Neural progenitor cell (in vitro differentiated cells): ENCODE data around the gene AXIN2. TPM values are rescaled to one million over a fixed set of nuclear protein-coding genes. Genes with fewer than 3 reads are reported as not detected.

Source experiments
- DNase-seq: peaks from one replicate; pipeline ENCODE4 v3.0.0-alpha.2; 2016; ENCODE audit warnings: low spot score
- H2AFZ ChIP-seq: fragments of 200-600 bp; sonication (generic); replicated peaks from 2 replicates; pipeline ENCODE4 v1.6.1; 2016; ENCODE audit warnings: antibody characterized with exemption
- H3F3A ChIP-seq: fragments of 200-600 bp; sonication (generic); 2 replicates; pipeline ENCODE4 v1.6.1; 2016; ENCODE audit warnings: antibody characterized with exemption, low read depth
- H3K27ac ChIP-seq: fragments of 200-600 bp; sonication (generic); 2 replicates; pipeline ENCODE4 v1.5.1; 2016; ENCODE audit warnings: mild to moderate bottlenecking
- H3K27me3 ChIP-seq: fragments of 200-600 bp; sonication (generic); 2 replicates; pipeline ENCODE4 v1.6.1; 2016; ENCODE audit warnings: mild to moderate bottlenecking, moderate library complexity
- H3K36me3 ChIP-seq: fragments of 200-600 bp; sonication (generic); 2 replicates; pipeline ENCODE4 v1.5.1; 2016
- H3K4me1 ChIP-seq: fragments of 200-600 bp; sonication (generic); 2 replicates; pipeline ENCODE4 v1.6.1; 2016; ENCODE audit warnings: mixed run types
- H3K4me2 ChIP-seq: fragments of 200-600 bp; sonication (generic); 2 replicates; pipeline ENCODE4 v1.6.1; 2016
- H3K4me3 ChIP-seq: fragments of 200-600 bp; sonication (generic); 2 replicates; pipeline ENCODE4 v1.5.1; 2016
- H3K79me2 ChIP-seq: fragments of 200-600 bp; sonication (generic); 2 replicates; pipeline ENCODE4 v1.6.1; 2016; ENCODE audit warnings: low read depth
- H3K9ac ChIP-seq: fragments of 200-600 bp; sonication (generic); 2 replicates; pipeline ENCODE4 v1.6.1; 2016
- H3K9me3 ChIP-seq: fragments of 200-600 bp; sonication (generic); 2 replicates; pipeline ENCODE4 v1.5.1; 2016; ENCODE audit warnings: low read depth
- H4K20me1 ChIP-seq: fragments of 200-600 bp; sonication (generic); 2 replicates; pipeline ENCODE4 v1.6.1; 2016; ENCODE audit warnings: low read depth
- H3K27ac Mint-ChIP-seq: 3 replicates; pipeline ENCODE4 v1.8.0; 2021; ENCODE audit warnings: mixed read lengths
- H3K27me3 Mint-ChIP-seq: 2 replicates; pipeline ENCODE4 v1.8.0; 2022; ENCODE audit warnings: low read depth, mild to moderate bottlenecking, inconsistent platforms, moderate library complexity, mixed read lengths; ENCODE audit not compliant: insufficient read depth
- H3K36me3 Mint-ChIP-seq: 3 replicates; pipeline ENCODE4 v1.8.0; 2021; ENCODE audit warnings: mixed read lengths
- H3K4me1 Mint-ChIP-seq: 3 replicates; pipeline ENCODE4 v1.8.0; 2021; ENCODE audit warnings: mixed read lengths
- H3K4me3 Mint-ChIP-seq: 3 replicates; pipeline ENCODE4 v1.8.0; 2021; ENCODE audit warnings: mild to moderate bottlenecking, moderate library complexity, mixed read lengths
- H3K9me3 Mint-ChIP-seq: 3 replicates; pipeline ENCODE4 v1.8.0; 2020; ENCODE audit warnings: mixed read lengths
- CTCF ChIP-seq: fragments of 200-600 bp; sonication (generic); IDR thresholded peaks from 2 replicates; pipeline ENCODE4 v1.5.1; 2017; ENCODE audit warnings: antibody characterized with exemption, mild to moderate bottlenecking
- EZH2 ChIP-seq: fragments of 200-600 bp; sonication (generic); IDR thresholded peaks from 2 replicates; pipeline ENCODE4 v1.6.1; 2017; ENCODE audit warnings: antibody characterized with exemption, mild to moderate bottlenecking, moderate library complexity
- EZH2phosphoT487 ChIP-seq: fragments of 200-600 bp; sonication (generic); IDR thresholded peaks from 2 replicates; pipeline ENCODE4 v1.6.1; 2017; ENCODE audit warnings: antibody characterized with exemption
- total RNA-seq: library from RNA; depleted of rRNA; stranded (reverse); fragments of >200 nt; gene quantifications from 2 replicates; pipeline ENCODE4 v1.2.3, GENCODE V29; 2015; ENCODE audit warnings: low replicate concordance

AXIN2 gene
- total RNA-seq, 1 donor from 2014 or later = 22.0 TPM

GRCh38 chr17:65523853-65524664, 37.4 kb downstream of the AXIN2 start:
- no peak for TF ChIP-seq EZH2
- TF ChIP-seq CTCF = no peak
- TF ChIP-seq EZH2phosphoT487 = no peak

DNA sequence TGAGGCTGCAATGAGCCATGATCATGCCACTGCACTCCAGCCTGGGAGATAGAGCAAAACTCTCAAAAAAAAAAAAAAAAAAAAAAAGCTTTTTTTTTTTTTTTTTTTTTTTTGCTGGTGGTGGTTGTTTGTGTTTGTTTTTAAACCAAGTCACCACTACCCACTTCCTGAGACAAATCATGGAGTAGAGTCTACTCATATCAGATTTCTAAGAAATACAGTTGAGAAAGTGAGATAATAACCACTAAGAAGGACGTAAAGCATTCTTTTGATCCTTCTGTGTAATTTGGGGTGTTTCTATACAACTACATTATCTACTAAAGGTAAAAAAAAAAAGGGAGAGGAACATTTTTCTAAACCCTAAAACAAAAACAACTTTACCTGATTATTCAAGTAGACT, 38.0 kb downstream of the AXIN2 start:
- Histone ChIP-seq H4K20me1 (peaks cover 4% of the 10 kb centered on the region), H3K27ac (no peak overlapping the region), H3K9me3 (no peaks in the 10 kb centered on the region), H2AFZ (no peak overlapping the region), H3K79me2 (no peaks in the 10 kb centered on the region), H3K27me3 (no peaks in the 10 kb centered on the region), H3K9ac (no peak overlapping the region), H3K4me1 (peaks cover 10% of the 10 kb centered on the region), H3F3A (no peaks in the 10 kb centered on the region), H3K4me2 (no peak overlapping the region), H3K36me3 (no peaks in the 10 kb centered on the region), H3K4me3 (no peak overlapping the region)
- H3K27me3 Mint-ChIP-seq = peaks cover 14% of the 10 kb centered on the region
- TF ChIP-seq EZH2phosphoT487 (no peak), EZH2 (no peak), CTCF (no peak)
- H3K4me1 Mint-ChIP-seq = peaks cover 46% of the 10 kb centered on the region
- H3K4me3 Mint-ChIP-seq = no peak overlapping the region
- peaks cover 2% of the 10 kb centered on the region for H3K9me3 Mint-ChIP-seq
- H3K36me3 Mint-ChIP-seq = peaks cover 18% of the 10 kb centered on the region
- no peak for DNase-seq
- H3K27ac Mint-ChIP-seq = no peak overlapping the region

More at GRCh38 chr17:65523853-65524664, 37.4 kb downstream of the AXIN2 start:
- Histone ChIP-seq H3K27ac (no peak overlapping the region), H2AFZ (no peak overlapping the region), H3K4me1 (peaks cover 10% of the 10 kb centered on the region), H3K9ac (no peak overlapping the region), H3K36me3 (no peaks in the 10 kb centered on the region), H3K4me3 (no peak overlapping the region), H3K4me2 (no peak overlapping the region), H4K20me1 (peaks cover 9% of the 10 kb centered on the region), H3K9me3 (no peaks in the 10 kb centered on the region), H3F3A (no peaks in the 10 kb centered on the region), H3K27me3 (no peaks in the 10 kb centered on the region), H3K79me2 (no peaks in the 10 kb centered on the region)
- Mint-ChIP-seq H3K27ac (peak overlapping the region; percentile 21), H3K36me3 (peaks cover 23% of the 10 kb centered on the region), H3K27me3 (peaks cover 13% of the 10 kb centered on the region), H3K4me1 (peaks cover 47% of the 10 kb centered on the region), H3K4me3 (no peak overlapping the region), H3K9me3 (no peaks in the 10 kb centered on the region)
- DNase-seq = no peak

GRCh38 chr17:65522751-65523404, 38.6 kb downstream of the AXIN2 start:
- no peak overlapping the region for H3K4me3 ChIP-seq
- TF ChIP-seq CTCF (no peak), EZH2 (no peak), EZH2phosphoT487 (no peak)
- H2AFZ ChIP-seq = no peak overlapping the region
- DNase-seq = no peak
- Mint-ChIP-seq H3K27ac (peak overlapping the region; percentile 52), H3K4me1 (peaks cover 48% of the 10 kb centered on the region), H3K4me3 (no peak overlapping the region), H3K27me3 (peaks cover 15% of the 10 kb centered on the region), H3K36me3 (peaks cover 14% of the 10 kb centered on the region), H3K9me3 (peaks cover 2% of the 10 kb centered on the region)
- H3F3A ChIP-seq = no peaks in the 10 kb centered on the region
- no peaks in the 10 kb centered on the region for H3K79me2 ChIP-seq
- H3K36me3 ChIP-seq = no peaks in the 10 kb centered on the region
- H3K4me1 ChIP-seq = peaks cover 10% of the 10 kb centered on the region
- H3K4me2 ChIP-seq = no peak overlapping the region
- H3K9me3 ChIP-seq = no peaks in the 10 kb centered on the region
- H4K20me1 ChIP-seq = no peaks in the 10 kb centered on the region
- no peaks in the 10 kb centered on the region for H3K27me3 ChIP-seq
- H3K27ac ChIP-seq = no peak overlapping the region
- no peak overlapping the region for H3K9ac ChIP-seq
